Suprapubic skin (tissue), 4 donors: Measurements from ENCODE around the gene SEMA3C. TPM values are rescaled to one million over a fixed set of nuclear protein-coding genes. Genes with fewer than 3 reads are reported as not detected.

Source experiments
- DNase-seq, 2 donors: peaks; one replicate each; pipeline ENCODE4 v3.0.0-alpha.2; 2019; ENCODE audit warnings: low spot score in 2 of 2
- H3K27ac ChIP-seq: fragments of 200-600 bp; sonication (generic); one replicate; pipeline ENCODE4 v1.5.1; 2019
- H3K27me3 ChIP-seq: fragments of 200-600 bp; sonication (generic); one replicate; pipeline ENCODE4 v1.5.1; 2019
- H3K36me3 ChIP-seq: fragments of 200-600 bp; sonication (generic); one replicate; pipeline ENCODE4 v1.5.1; 2019
- H3K4me1 ChIP-seq: fragments of 200-600 bp; sonication (generic); one replicate; pipeline ENCODE4 v1.5.1; 2019
- H3K4me3 ChIP-seq: fragments of 200-600 bp; sonication (generic); one replicate; pipeline ENCODE4 v1.5.1; 2019; ENCODE audit warnings: mild to moderate bottlenecking
- H3K9me3 ChIP-seq: fragments of 200-600 bp; sonication (generic); one replicate; pipeline ENCODE4 v1.5.1; 2019
- EP300 ChIP-seq: sonication (generic); formaldehyde crosslinking; IDR thresholded peaks from one replicate; pipeline ENCODE4 v1.6.1; 2017; ENCODE audit warnings: antibody characterized with exemption
- POLR2A ChIP-seq, 2 donors: fragments of 450-650 bp; IDR thresholded peaks; one replicate each; pipeline ENCODE4 v1.6.1; 2017; ENCODE audit warnings: antibody characterized with exemption in 2 of 2, mild to moderate bottlenecking in 2 of 2, moderate library complexity in 2 of 2
- POLR2AphosphoS5 ChIP-seq, 3 donors: sonication (generic); formaldehyde crosslinking; IDR thresholded peaks; one replicate each; pipeline ENCODE4 v1.6.1; 2017; ENCODE audit warnings: antibody characterized with exemption in 3 of 3
- WGBS: methylation state at CpG from one replicate; pipeline ENCODE4 v1.1.5; 2018; 5-methylcytosine and 5-hydroxymethylcytosine counted together
- total RNA-seq, 4 donors: library from RNA; depleted of rRNA; stranded (reverse); fragments of >200 nt; gene quantifications; one replicate each; pipeline ENCODE4 v1.1.0, GENCODE V29; 2016
- TF ChIP-seq, protein P1 (sequence below), 2 donors: fragments of 200-600 bp in 1 of 2; fragments of 450-650 bp in 1 of 2; sonication (generic) in 1 of 2; IDR thresholded peaks; one replicate each; pipeline ENCODE4 v1.5.1; 2016 to 2019; ENCODE audit warnings: antibody characterized with exemption in 2 of 2, mild to moderate bottlenecking in 1 of 2, moderate library complexity in 1 of 2

Gene SEMA3C
- total RNA-seq, 4 donors from 2014 or later = 46.0 to 105 (median 76.0) TPM

DNA sequence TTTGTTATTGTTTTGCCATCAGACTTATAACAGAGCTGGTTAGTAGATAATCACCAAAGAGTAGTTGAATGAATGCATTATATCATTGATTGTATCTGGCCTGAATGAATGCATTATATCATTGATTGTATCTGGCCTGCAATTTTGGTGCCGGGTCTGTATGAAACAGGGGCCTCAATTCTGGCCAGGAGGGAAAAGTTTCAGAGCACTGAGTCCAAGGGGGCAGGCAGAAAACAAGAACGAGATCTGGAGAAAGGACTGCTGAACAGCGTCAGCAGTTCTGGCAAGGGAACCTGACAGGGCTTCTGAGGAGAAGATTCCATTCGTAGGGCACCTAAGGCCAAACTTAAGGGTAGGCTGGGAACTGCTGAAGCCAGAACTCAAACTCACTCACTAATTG is 128.0 kb downstream of the SEMA3C start:
- WGBS = 46% methylated on average over 4 of the region's 4 CpGs
- DNase-seq = no peak
- TF ChIP-seq, protein P1, sequence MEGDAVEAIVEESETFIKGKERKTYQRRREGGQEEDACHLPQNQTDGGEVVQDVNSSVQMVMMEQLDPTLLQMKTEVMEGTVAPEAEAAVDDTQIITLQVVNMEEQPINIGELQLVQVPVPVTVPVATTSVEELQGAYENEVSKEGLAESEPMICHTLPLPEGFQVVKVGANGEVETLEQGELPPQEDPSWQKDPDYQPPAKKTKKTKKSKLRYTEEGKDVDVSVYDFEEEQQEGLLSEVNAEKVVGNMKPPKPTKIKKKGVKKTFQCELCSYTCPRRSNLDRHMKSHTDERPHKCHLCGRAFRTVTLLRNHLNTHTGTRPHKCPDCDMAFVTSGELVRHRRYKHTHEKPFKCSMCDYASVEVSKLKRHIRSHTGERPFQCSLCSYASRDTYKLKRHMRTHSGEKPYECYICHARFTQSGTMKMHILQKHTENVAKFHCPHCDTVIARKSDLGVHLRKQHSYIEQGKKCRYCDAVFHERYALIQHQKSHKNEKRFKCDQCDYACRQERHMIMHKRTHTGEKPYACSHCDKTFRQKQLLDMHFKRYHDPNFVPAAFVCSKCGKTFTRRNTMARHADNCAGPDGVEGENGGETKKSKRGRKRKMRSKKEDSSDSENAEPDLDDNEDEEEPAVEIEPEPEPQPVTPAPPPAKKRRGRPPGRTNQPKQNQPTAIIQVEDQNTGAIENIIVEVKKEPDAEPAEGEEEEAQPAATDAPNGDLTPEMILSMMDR (IDR thresholded peaks at IDR 0.05) = no peak
- TF ChIP-seq POLR2AphosphoS5 (IDR thresholded peaks at IDR 0.05) (no peak), EP300 (no peak), POLR2A (IDR thresholded peaks at IDR 0.05) (no peak)
- no peaks in the 10 kb centered on the region for H3K9me3 ChIP-seq
- H3K36me3 ChIP-seq = no peaks in the 10 kb centered on the region
- H3K4me3 ChIP-seq = no peak overlapping the region
- H3K27me3 ChIP-seq = no peaks in the 10 kb centered on the region
- H3K4me1 ChIP-seq = peaks cover 6% of the 10 kb centered on the region
- H3K27ac ChIP-seq = peak overlapping the region; percentile 19

DNA sequence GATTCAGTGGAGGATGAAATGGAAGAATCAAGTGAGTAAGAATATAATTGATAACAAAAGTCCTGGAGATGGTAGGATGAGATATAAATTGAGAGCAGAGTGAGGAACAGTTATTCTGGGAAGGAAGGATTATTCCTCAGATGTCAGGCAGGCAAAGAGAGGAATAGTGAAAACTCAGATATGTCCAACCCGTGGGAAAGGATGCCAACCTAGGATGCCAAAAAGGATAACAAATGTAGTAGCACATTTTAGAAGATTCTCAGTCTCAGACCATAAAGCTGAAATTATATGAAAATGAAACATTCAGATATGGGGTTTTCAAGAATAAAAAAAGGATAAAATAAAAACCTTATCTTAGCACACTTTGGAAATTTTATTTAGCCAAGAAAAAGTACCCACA is 131.1 kb downstream of the SEMA3C start:
- Histone ChIP-seq H3K27me3 (no peaks in the 10 kb centered on the region), H3K4me1 (peaks cover 10% of the 10 kb centered on the region), H3K4me3 (no peak overlapping the region), H3K27ac (no peak overlapping the region), H3K36me3 (no peaks in the 10 kb centered on the region), H3K9me3 (no peaks in the 10 kb centered on the region)
- no peak for DNase-seq
- WGBS = 67% methylated on average over 1 of the region's 1 CpG
- TF ChIP-seq POLR2AphosphoS5 (IDR thresholded peaks at IDR 0.05) (no peak), POLR2A (IDR thresholded peaks at IDR 0.05) (no peak)

GRCh38 chr7:80785961-80786536 is 132.8 kb downstream of the SEMA3C start:
- no peaks in the 10 kb centered on the region for H3K36me3 ChIP-seq
- TF ChIP-seq POLR2A (IDR thresholded peaks at IDR 0.05) = no peak
- TF ChIP-seq EP300 = no peak
- TF ChIP-seq, protein P1 (IDR thresholded peaks at IDR 0.05) = no peak
- TF ChIP-seq POLR2AphosphoS5 (IDR thresholded peaks at IDR 0.05) = no peak
- peak overlapping the region; percentile 32 for H3K27ac ChIP-seq
- H3K27me3 ChIP-seq = no peaks in the 10 kb centered on the region
- WGBS = 84% methylated on average over 3 of the region's 3 CpGs
- H3K4me1 ChIP-seq = peaks cover 21% of the 10 kb centered on the region
- DNase-seq = no peak
- H3K9me3 ChIP-seq = no peaks in the 10 kb centered on the region
- no peak overlapping the region for H3K4me3 ChIP-seq

GRCh38 chr7:80785276-80785675 is 133.6 kb downstream of the SEMA3C start:
- H3K27me3 ChIP-seq = no peaks in the 10 kb centered on the region
- H3K9me3 ChIP-seq = no peaks in the 10 kb centered on the region
- H3K27ac ChIP-seq = no peak overlapping the region
- no peak overlapping the region for H3K4me3 ChIP-seq
- TF ChIP-seq POLR2A (IDR thresholded peaks at IDR 0.05) = no peak
- no peak for TF ChIP-seq POLR2AphosphoS5 (IDR thresholded peaks at IDR 0.05)
- TF ChIP-seq EP300 = no peak
- TF ChIP-seq, protein P1 (IDR thresholded peaks at IDR 0.05) = no peak
- H3K36me3 ChIP-seq = no peaks in the 10 kb centered on the region
- H3K4me1 ChIP-seq = peaks cover 23% of the 10 kb centered on the region
- no peak for DNase-seq

- peaks cover 25% of the 10 kb centered on the region for H3K4me1 ChIP-seq
- no peak overlapping the region for H3K27ac ChIP-seq
- no peaks in the 10 kb centered on the region for H3K36me3 ChIP-seq
These were observed 135.0 kb downstream of the SEMA3C start for GRCh38 chr7:80783678-80784327.

More at GRCh38 chr7:80783678-80784327, 135.0 kb downstream of the SEMA3C start:
- WGBS = 64% methylated on average over 2 of the region's 2 CpGs
- Histone ChIP-seq H3K9me3 (no peaks in the 10 kb centered on the region), H3K4me3 (no peak overlapping the region), H3K27me3 (no peaks in the 10 kb centered on the region)
- DNase-seq = no peak
- TF ChIP-seq, protein P1 (IDR thresholded peaks at IDR 0.05) = no peak
- TF ChIP-seq POLR2AphosphoS5 (IDR thresholded peaks at IDR 0.05) (no peak), EP300 (no peak), POLR2A (IDR thresholded peaks at IDR 0.05) (no peak)
